PC-9 (cell line): ENCODE measurements around the gene TCEA2. TPM values are rescaled to one million over a fixed set of nuclear protein-coding genes. Genes with fewer than 3 reads are reported as not detected.

ENCODE experiments used
- BruUV-seq: library from RNA; stranded (reverse); fragments of 400-500 nt; replicated peaks from 2 replicates; lab custom pipeline; 2021; lab: Mats Ljungman, UMichigan
- CTCF ChIA-PET: fragments of 300-600 bp; sonication (Branson Sonifier 250); formaldehyde crosslinking; loops from one replicate; lab custom pipeline; 2022; ENCODE audit warnings: antibody characterized with exemption; lab: Charles Lee
- POLR2A ChIA-PET: fragments of 300-600 bp; sonication (Branson Sonifier 250); formaldehyde crosslinking; loops from one replicate; lab custom pipeline; 2022; ENCODE audit warnings: antibody characterized with exemption; ENCODE audit not compliant: unreplicated experiment; lab: Charles Lee
- DNase-seq, 2 experiments: peaks; one replicate each; pipeline versions ENCODE4 v3.0.0 to v3.0.0-alpha.2; 2015 to 2022; ENCODE audit warnings: mixed read lengths in 1 of 2
- H2AFZ ChIP-seq: fragments of 200-600 bp; sonication (generic); 2 replicates; pipeline ENCODE4 v1.8.1; 2017; ENCODE audit warnings: antibody characterized with exemption
- H3F3A ChIP-seq: fragments of 200-600 bp; sonication (generic); 2 replicates; pipeline ENCODE4 v1.8.1; 2017; ENCODE audit warnings: antibody characterized with exemption, mild to moderate bottlenecking, low read depth; ENCODE audit not compliant: insufficient read depth
- H3K27ac ChIP-seq: fragments of 200-600 bp; sonication (generic); 2 replicates; pipeline ENCODE4 v1.6.1; 2016; ENCODE audit warnings: mixed run types
- H3K27me3 ChIP-seq: fragments of 200-600 bp; sonication (generic); 2 replicates; pipeline ENCODE4 v1.6.1; 2016; ENCODE audit warnings: low read depth, mixed run types; ENCODE audit not compliant: insufficient read depth
- H3K36me3 ChIP-seq: fragments of 200-600 bp; sonication (generic); 2 replicates; pipeline ENCODE4 v1.6.1; 2016; ENCODE audit warnings: low read depth, mixed run types
- H3K4me1 ChIP-seq: fragments of 200-600 bp; sonication (generic); replicated peaks from 2 replicates; pipeline ENCODE4 v1.6.1; 2016; ENCODE audit warnings: mixed run types; ENCODE audit not compliant: insufficient read depth
- H3K4me2 ChIP-seq: fragments of 200-600 bp; sonication (generic); 2 replicates; pipeline ENCODE4 v1.6.1; 2017; ENCODE audit warnings: mixed run types
- H3K4me3 ChIP-seq: fragments of 200-600 bp; sonication (generic); 2 replicates; pipeline ENCODE4 v1.6.1; 2016; ENCODE audit warnings: mixed run types
- H3K79me2 ChIP-seq: fragments of 200-600 bp; sonication (generic); 2 replicates; pipeline ENCODE4 v1.6.1; 2017; ENCODE audit warnings: low read depth, mixed run types
- H3K9me2 ChIP-seq: fragments of 200-600 bp; sonication (generic); 2 replicates; pipeline ENCODE4 v1.8.1; 2017; ENCODE audit warnings: mild to moderate bottlenecking; ENCODE audit not compliant: insufficient read depth
- H3K9me3 ChIP-seq: fragments of 200-600 bp; sonication (generic); 2 replicates; pipeline ENCODE4 v1.8.1; 2016; ENCODE audit warnings: low read depth; ENCODE audit not compliant: insufficient read depth
- H4K20me1 ChIP-seq: fragments of 200-600 bp; sonication (generic); 2 replicates; pipeline ENCODE4 v1.8.1; 2017; ENCODE audit not compliant: insufficient read depth
- CTCF ChIP-seq: fragments of 200-600 bp; sonication (generic); conservative IDR thresholded peaks from 2 replicates; pipeline ENCODE4 v1.6.1; 2017; ENCODE audit warnings: mixed run types, antibody characterized with exemption, mild to moderate bottlenecking, moderate library complexity
- EZH2 ChIP-seq: fragments of 200-600 bp; sonication (generic); IDR thresholded peaks from 2 replicates; pipeline ENCODE4 v1.8.0; 2017; ENCODE audit warnings: antibody characterized with exemption, low read depth
- intact Hi-C: fragments of 100-400 bp; cut with micrococcal nuclease; formaldehyde crosslinking; loops from one replicate; pipeline ENCODE4 v1.10.0; 2022; ENCODE audit not compliant: unreplicated experiment
- total RNA-seq: library from RNA; stranded (reverse); gene quantifications from 2 replicates; pipeline ENCODE4 v1.2.3, GENCODE V29; 2021

TCEA2 gene
- total RNA-seq, 1 experiment from 2014 or later: 100 TPM

- peaks cover 12% of the 10 kb centered on the region for H3K79me2 ChIP-seq
- H3K4me1 ChIP-seq: peaks cover 14% of the 10 kb centered on the region
- H3F3A ChIP-seq: peaks cover 17% of the 10 kb centered on the region
- no peaks in the 10 kb centered on the region for H3K27me3 ChIP-seq
- ChIA-PET POLR2A (no interaction called here), CTCF (interaction anchor here (0.5 to 0.7 kb wide), 2 partner anchors 21 to 180 kb away, joined by 4 to 12 read pairs; partner anchors contain the start of gene PCMTD2)
- H3K9me2 ChIP-seq: no peaks in the 10 kb centered on the region
- no peak overlapping the region for H2AFZ ChIP-seq
- TF ChIP-seq CTCF (no peak), EZH2 (no peak)
- intact Hi-C loops: no loop called here
- no peaks in the 10 kb centered on the region for H3K36me3 ChIP-seq
- DNase-seq: no peak
- no peak overlapping the region for H3K4me3 ChIP-seq
- peaks cover 8% of the 10 kb centered on the region for H4K20me1 ChIP-seq
- H3K4me2 ChIP-seq: no peak overlapping the region
- no peaks in the 10 kb centered on the region for H3K9me3 ChIP-seq
- no TSS peak for BruUV-seq
- no peak overlapping the region for H3K27ac ChIP-seq
Measured at GRCh38 chr20:64075556-64075955, 12.6 kb downstream of the TCEA2 start.

DNA sequence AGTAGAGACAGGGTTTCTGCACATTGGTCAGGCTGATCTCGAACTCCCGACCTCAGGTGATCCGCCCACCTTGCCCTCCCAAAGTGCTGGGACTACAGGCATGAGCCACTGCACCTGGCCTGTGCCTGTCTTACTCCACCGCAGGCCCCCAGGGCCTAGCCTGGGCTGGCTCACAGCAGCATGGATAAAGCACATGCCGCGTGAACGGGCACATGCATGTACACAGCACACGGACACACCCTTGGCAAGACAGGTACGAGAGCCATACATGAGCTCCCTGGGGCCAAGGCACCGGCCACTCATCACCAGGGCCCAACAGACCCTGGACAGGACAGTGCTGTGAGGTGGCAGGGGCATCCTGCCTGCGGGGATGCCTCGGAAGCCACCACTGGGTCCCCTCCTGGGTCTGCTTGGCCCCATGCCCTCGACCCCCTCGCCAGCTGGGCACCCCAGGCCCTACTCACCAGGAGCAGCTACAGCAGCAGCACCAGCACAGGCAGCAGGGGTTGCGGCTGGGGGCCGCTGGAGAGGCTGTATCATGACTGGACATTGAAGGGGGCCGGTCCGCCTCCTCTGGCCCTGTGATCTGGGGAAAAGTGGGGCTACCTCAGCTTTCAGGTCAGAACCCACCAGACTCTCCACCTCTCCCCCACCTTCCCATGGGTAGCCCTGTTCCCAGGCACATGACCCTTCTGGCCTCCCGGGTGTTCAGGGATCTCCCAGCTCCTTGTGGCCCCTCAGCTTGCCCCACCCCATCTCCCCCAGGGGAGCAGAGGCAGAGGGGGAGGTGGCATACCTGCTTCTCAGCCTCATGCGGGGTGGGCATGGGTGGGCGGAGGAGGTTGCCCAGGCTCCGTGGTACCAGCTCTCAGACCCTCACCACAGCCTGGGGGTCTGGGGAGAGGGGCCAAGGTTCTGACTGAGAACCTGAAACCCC lies 13.3 kb downstream of the TCEA2 start:
- Histone ChIP-seq H3K4me1 (peaks cover 14% of the 10 kb centered on the region), H3K9me3 (no peaks in the 10 kb centered on the region), H3K4me2 (no peak overlapping the region), H3K27me3 (no peaks in the 10 kb centered on the region), H3K4me3 (no peak overlapping the region), H3K9me2 (no peaks in the 10 kb centered on the region), H3K79me2 (peaks cover 12% of the 10 kb centered on the region), H3F3A (peaks cover 24% of the 10 kb centered on the region), H4K20me1 (peaks cover 8% of the 10 kb centered on the region), H3K27ac (no peak overlapping the region), H2AFZ (no peak overlapping the region), H3K36me3 (no peaks in the 10 kb centered on the region)
- no TSS peak for BruUV-seq
- CTCF ChIA-PET: interaction anchor here (0.7 kb wide), 1 partner anchor 179 kb away, joined by 4 read pairs; the partner anchor contains the start of gene PCMTD2
- TF ChIP-seq EZH2 (no peak), CTCF (no peak)
- no peak for DNase-seq
- intact Hi-C loops: no loop called here
- POLR2A ChIA-PET: no interaction called here

- Histone ChIP-seq H3K27me3 (peaks cover 4% of the 10 kb centered on the region; the same call in 1 of the 2 replicates), H3K9me2 (no peaks in the 10 kb centered on the region), H4K20me1 (peaks cover 8% of the 10 kb centered on the region; the same call in 1 of the 2 replicates), H3K36me3 (no peaks in the 10 kb centered on the region), H3K4me3 (no peak overlapping the region), H3K9me3 (no peaks in the 10 kb centered on the region), H3K4me1 (peaks cover 14% of the 10 kb centered on the region), H3K79me2 (peaks cover 12% of the 10 kb centered on the region), H3K27ac (no peak overlapping the region), H3K4me2 (no peak overlapping the region), H3F3A (peaks cover 30% of the 10 kb centered on the region), H2AFZ (no peak overlapping the region)
- no peak for DNase-seq
- TF ChIP-seq EZH2 (no peak), CTCF (no peak)
- POLR2A ChIA-PET: no interaction called here
- no TSS peak for BruUV-seq
- CTCF ChIA-PET: no interaction called here
- intact Hi-C loops: no loop called here
Measured at GRCh38 chr20:64077094-64077493, 14.1 kb downstream of the TCEA2 start.
